ENCODE measurements around the gene SDC1.

DNA sequence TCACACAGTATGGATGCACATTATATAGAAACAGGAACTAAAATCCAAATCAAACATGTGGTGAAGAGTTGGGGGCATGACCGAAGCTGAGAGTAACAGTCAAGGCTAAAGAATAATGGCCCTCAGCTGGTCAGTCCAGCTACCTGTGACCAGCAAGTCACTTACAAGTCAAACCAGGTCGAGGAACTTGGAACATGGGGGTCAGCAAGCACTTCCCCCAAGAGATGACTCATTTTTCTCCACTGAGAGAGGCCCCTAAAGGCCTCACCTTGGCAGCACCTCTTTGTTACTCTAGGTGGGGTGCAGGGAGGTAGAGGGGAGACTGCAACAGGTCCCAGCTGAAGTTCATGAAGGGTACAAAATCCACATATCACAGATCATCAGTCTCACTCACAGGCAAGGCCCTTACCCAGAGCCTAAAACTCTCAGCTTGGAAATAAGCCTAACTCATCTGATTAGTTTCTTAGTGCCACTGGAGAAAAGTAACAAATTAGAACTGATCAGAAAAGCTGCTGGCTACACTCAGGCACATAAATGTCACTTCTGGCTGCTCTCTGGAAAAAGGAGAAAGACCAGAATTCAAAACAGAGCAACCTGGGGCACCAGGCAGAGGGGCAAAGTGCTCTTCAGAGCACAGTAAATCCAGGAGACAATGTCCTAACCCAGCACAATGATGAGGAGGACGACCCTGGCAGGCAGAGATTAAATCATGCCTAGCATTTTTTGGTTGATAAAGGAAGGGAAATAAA is 4.0 kb downstream of the SDC1 start:
- TF ChIP-seq CTCF (IDR thresholded peaks at IDR 0.05; ENCODE audit: poor library complexity) (no peak), EZH2 (IDR thresholded peaks at IDR 0.05; ENCODE audit: borderline replicate concordance) (no peak), EZH2phosphoT487 (IDR thresholded peaks at IDR 0.05; ENCODE audit: low read depth, severe bottlenecking, unreplicated experiment) (no peak)
